GM06990 (cell line): Measurements from ENCODE around the gene RILPL1.

ENCODE experiments used
- DNase-seq: peaks from one replicate; pipeline ENCODE4 v3.0.0-alpha.2; 2011; ENCODE audit not compliant: insufficient read length; ENCODE audit errors: extremely low read depth
- H3K27me3 ChIP-seq: replicated peaks from 2 replicates; pipeline ENCODE4 v1.6.0; 2011; ENCODE audit warnings: low read length; ENCODE audit not compliant: control insufficient read depth, insufficient read depth
- H3K36me3 ChIP-seq: 2 replicates; pipeline ENCODE4 v1.5.1; 2011; ENCODE audit warnings: low read length; ENCODE audit not compliant: control insufficient read depth, insufficient read depth
- H3K4me3 ChIP-seq: replicated peaks from 2 replicates; pipeline ENCODE4 v1.5.1; 2011; ENCODE audit warnings: low read depth, mild to moderate bottlenecking, control low read depth, low read length
- TF ChIP-seq, protein P1 (sequence below): IDR thresholded peaks from 2 replicates; pipeline ENCODE4 v1.5.1; 2011; ENCODE audit warnings: low read length, control low read depth, mild to moderate bottlenecking, inconsistent platforms; ENCODE audit not compliant: insufficient read depth, poor library complexity, severe bottlenecking

The RILPL1 gene

DNA sequence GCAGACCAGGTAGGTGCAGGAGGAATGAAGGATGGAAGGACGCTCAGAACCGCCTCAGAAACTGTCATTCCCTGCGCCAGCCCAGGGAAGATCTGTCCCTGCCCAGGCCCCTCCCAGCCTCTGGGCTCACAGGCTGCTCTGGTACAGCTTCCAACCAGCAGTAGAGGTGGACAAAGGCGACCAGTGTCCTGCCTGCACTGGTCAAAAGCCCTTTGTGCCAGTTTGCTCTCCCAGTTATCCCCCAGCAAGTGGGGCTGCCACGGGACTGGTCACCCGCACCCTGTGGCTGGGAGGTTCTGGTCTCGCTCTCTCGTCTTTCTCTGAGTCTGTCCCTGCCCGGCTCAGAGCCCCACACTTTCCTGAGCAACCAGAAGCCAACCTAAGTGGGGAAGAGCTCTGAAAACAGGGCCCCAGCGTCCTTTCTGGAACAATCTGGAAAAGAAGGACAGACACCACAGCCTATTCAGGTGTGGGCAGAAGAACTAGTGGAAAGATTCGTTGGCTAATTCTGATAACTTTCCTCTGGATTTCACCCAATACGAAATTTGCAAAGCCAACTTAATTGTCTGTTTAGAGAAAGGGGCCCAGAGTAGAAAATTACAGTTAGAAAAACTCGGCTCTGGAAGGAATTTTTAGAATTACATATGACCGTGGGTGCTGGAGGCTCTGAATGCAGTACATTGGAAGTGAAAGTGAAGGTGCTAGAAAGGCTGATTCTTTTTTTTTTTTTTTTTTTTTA, 53.9 kb downstream of the RILPL1 start:
- DNase-seq, result no peak
- H3K4me3 ChIP-seq, result no peak overlapping the region
- no peaks in the 10 kb centered on the region for H3K36me3 ChIP-seq
- no peaks in the 10 kb centered on the region for H3K27me3 ChIP-seq
- TF ChIP-seq, protein P1, sequence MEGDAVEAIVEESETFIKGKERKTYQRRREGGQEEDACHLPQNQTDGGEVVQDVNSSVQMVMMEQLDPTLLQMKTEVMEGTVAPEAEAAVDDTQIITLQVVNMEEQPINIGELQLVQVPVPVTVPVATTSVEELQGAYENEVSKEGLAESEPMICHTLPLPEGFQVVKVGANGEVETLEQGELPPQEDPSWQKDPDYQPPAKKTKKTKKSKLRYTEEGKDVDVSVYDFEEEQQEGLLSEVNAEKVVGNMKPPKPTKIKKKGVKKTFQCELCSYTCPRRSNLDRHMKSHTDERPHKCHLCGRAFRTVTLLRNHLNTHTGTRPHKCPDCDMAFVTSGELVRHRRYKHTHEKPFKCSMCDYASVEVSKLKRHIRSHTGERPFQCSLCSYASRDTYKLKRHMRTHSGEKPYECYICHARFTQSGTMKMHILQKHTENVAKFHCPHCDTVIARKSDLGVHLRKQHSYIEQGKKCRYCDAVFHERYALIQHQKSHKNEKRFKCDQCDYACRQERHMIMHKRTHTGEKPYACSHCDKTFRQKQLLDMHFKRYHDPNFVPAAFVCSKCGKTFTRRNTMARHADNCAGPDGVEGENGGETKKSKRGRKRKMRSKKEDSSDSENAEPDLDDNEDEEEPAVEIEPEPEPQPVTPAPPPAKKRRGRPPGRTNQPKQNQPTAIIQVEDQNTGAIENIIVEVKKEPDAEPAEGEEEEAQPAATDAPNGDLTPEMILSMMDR, result no peak

DNA sequence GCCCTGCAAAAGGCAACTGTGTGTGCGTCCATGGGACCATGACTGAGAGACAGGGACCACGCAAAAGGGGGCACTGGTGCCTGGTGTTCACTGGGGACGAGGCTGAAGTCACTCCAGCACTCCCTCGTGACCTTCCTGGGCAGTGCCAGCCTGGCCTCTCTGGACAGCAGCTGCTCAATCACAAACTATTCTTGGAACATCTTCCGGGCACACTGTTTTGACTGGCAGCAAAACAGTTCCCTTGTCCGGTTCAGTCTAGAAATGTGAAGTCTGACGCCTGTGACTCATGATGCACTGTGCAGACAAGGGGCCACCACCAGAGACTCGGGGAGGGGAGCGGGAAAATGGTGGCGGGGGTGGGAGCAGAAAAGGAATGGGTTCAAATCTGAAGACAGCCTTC, 54.8 kb downstream of the RILPL1 start:
- TF ChIP-seq, protein P1, result no peak
- Histone ChIP-seq H3K27me3 (no peaks in the 10 kb centered on the region), H3K4me3 (no peak overlapping the region), H3K36me3 (no peaks in the 10 kb centered on the region)
- DNase-seq, result no peak

DNA sequence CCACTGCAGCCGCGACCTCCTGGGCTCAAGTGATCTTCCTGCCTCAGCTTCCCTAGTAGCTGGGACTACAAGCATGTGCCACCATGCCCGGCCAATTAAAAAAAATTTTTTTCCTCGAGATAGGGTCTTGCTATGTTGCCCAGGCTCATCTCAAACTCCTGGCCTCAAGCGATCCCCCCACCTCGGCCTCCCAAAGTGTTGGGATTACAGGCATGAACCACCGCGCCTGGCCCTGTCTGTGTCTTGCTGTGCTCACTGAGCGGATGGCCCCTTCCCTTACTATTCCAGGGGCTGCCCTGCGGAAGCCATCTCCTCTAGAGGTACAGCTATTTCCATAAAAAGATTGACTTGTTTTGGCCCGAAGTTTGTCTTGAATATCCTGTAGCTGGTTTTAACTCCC, 55.5 kb downstream of the RILPL1 start:
- Histone ChIP-seq H3K27me3 (no peaks in the 10 kb centered on the region), H3K36me3 (no peaks in the 10 kb centered on the region), H3K4me3 (no peak overlapping the region)
- TF ChIP-seq, protein P1, result no peak
- DNase-seq, result no peak

DNA sequence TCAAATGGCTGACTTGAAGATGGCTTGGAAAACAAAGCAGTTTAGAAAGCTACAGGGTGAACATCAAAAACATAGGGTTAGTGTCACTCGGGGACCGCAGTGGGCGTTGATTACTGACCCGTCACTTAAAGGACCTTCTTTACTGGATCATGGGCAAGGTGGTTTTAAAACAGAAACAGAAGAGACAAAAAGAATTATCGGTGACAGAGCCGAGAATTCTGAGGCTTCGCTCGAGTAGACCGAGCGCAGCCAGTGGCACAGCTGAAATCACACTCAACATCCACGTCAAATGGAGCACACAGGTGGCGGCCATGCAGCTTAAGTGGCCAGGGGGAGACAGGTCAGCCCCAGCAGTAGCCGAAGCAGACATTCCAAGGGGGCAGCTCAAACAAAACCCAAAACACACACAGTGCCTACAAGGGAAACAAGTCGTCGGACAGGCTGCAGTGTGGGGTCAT, 58.2 kb downstream of the RILPL1 start:
- H3K36me3 ChIP-seq, result peaks cover 3% of the 10 kb centered on the region
- no peak overlapping the region for H3K4me3 ChIP-seq
- DNase-seq, result no peak
- H3K27me3 ChIP-seq, result no peaks in the 10 kb centered on the region
- TF ChIP-seq, protein P1, result no peak

DNA sequence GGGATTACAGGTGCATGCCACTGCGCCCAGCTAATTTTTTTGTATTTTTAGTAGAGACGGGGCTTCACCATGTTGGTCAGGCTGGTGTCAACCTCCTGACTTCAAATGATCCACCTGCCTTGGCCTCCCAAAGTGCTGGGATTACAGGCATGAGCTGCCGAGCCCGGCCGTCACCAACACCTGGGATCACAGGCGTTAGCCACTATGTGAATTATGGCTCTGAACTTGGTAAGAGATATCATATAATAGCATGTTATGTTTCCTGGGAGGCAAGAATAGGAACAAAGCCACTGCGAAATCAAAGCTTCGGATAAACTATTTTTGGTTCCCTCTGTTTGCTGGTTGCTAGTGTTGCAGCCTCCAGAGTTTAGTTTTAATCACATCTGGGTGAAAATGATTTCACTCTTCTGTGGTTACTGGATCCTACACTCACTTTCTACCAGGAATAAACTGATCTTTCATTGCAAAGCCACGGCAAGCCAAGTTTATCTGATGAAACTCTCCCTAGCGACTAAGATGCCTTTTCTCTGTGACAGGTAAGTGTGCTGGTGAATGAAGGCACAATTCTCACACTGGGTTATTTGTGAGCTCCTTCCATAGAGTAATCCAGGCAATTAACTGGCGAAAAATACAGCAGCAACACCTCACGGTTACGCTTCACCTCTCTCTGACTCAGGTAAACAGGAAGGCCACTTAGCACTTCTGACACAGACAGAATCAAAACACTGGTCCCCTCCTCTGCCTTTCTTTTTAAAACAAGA, 58.9 kb downstream of the RILPL1 start:
- peaks cover 3% of the 10 kb centered on the region for H3K36me3 ChIP-seq
- H3K27me3 ChIP-seq, result no peaks in the 10 kb centered on the region
- no peak for DNase-seq
- no peak overlapping the region for H3K4me3 ChIP-seq
- TF ChIP-seq, protein P1, result no peak
